ENCODE results near the gene NPPA. TPM values are rescaled to one million over a fixed set of nuclear protein-coding genes. Genes with fewer than 3 reads are reported as not detected.

NPPA gene
- total RNA-seq, 1 donor from 2014 or later: not detected

GRCh38 chr1:11857164-11857851 lies 9.7 kb upstream of the NPPA start:
- no peak for DNase-seq (ENCODE audit: extremely low spot score, unreplicated experiment)
- Mint-ChIP-seq H3K4me1 (ENCODE audit: unreplicated experiment) (no peaks in the 10 kb centered on the region), H3K27me3 (peaks cover 77% of the 10 kb centered on the region), H3K9me3 (no peaks in the 10 kb centered on the region), H3K4me3 (no peak overlapping the region), H3K27ac (no peak overlapping the region), H3K36me3 (no peaks in the 10 kb centered on the region)
- TF ChIP-seq, protein P1, sequence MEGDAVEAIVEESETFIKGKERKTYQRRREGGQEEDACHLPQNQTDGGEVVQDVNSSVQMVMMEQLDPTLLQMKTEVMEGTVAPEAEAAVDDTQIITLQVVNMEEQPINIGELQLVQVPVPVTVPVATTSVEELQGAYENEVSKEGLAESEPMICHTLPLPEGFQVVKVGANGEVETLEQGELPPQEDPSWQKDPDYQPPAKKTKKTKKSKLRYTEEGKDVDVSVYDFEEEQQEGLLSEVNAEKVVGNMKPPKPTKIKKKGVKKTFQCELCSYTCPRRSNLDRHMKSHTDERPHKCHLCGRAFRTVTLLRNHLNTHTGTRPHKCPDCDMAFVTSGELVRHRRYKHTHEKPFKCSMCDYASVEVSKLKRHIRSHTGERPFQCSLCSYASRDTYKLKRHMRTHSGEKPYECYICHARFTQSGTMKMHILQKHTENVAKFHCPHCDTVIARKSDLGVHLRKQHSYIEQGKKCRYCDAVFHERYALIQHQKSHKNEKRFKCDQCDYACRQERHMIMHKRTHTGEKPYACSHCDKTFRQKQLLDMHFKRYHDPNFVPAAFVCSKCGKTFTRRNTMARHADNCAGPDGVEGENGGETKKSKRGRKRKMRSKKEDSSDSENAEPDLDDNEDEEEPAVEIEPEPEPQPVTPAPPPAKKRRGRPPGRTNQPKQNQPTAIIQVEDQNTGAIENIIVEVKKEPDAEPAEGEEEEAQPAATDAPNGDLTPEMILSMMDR (conservative IDR thresholded peaks at IDR 0.05): no peak

DNA sequence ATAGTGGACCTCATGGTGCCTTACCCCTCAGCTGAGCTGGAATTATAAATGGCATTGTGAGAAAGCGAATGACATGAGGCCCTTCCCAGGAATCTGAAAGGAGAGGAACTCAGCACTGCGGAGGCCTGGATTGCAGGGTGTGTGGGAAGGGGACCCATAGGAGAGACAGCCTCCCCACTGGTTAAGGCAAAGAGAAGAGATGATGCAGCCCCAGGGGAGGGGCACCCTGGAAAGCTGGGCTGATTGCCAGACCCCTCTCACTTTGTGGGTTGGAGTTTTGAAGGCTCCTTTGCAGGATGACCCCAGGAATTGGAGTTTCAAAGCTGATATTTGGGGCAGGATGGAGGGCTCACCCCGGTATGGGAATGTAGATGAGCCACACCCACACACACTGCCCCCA lies 9.1 kb upstream of the NPPA start:
- Mint-ChIP-seq H3K4me1 (ENCODE audit: unreplicated experiment) (no peaks in the 10 kb centered on the region), H3K36me3 (no peaks in the 10 kb centered on the region), H3K9me3 (no peaks in the 10 kb centered on the region), H3K27me3 (peaks cover 72% of the 10 kb centered on the region), H3K27ac (no peak overlapping the region), H3K4me3 (no peak overlapping the region)
- TF ChIP-seq, protein P1 (conservative IDR thresholded peaks at IDR 0.05): no peak
- DNase-seq (ENCODE audit: extremely low spot score, unreplicated experiment): no peak

DNA sequence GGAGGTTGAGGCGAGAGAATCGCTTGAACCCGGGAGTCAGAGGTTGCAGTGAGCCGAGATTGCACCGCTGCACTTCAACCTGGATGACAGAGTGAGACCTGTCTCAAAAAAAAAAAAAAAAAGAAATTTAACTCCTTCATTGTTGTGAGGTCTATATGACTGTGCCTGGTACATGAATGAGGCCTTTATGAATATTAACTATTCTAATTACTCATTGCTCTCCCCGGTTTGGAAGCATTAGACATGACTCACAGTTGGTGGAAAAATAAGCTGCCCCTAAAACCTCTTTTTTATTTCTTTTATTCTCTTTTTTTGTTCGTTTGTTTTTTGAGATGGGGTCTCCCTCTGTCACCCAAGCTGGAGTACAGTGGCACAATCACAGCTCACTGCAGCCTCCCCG lies 7.8 kb upstream of the NPPA start:
- Mint-ChIP-seq H3K36me3 (no peaks in the 10 kb centered on the region), H3K4me3 (no peak overlapping the region), H3K9me3 (no peaks in the 10 kb centered on the region), H3K27ac (no peak overlapping the region), H3K27me3 (peaks cover 63% of the 10 kb centered on the region), H3K4me1 (ENCODE audit: unreplicated experiment) (no peaks in the 10 kb centered on the region)
- TF ChIP-seq, protein P1 (conservative IDR thresholded peaks at IDR 0.05): no peak
- no peak for DNase-seq (ENCODE audit: extremely low spot score, unreplicated experiment)

DNA sequence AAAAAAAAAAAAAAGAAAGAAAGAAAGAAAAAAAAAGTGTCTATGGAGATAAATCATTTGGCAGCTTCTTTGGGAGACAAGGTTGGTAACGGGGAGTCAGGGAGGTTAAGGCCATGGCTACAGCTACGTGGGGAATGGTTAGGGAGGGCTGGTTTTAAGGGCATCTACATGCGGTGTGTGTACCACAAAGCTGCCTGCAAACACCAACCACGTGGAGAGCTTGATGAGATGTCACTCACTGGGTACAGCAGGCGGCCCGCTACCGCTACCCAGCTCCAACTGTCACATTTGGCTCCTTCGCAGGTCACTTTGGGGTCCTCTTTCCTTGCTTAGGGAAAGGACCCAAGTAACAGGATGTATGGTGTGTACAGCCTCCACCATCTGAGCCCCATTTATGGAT lies 6.9 kb upstream of the NPPA start:
- DNase-seq (ENCODE audit: extremely low spot score, unreplicated experiment): no peak
- Mint-ChIP-seq H3K4me1 (ENCODE audit: unreplicated experiment) (no peaks in the 10 kb centered on the region), H3K4me3 (no peak overlapping the region), H3K27me3 (peaks cover 54% of the 10 kb centered on the region), H3K36me3 (peaks cover 3% of the 10 kb centered on the region), H3K9me3 (no peaks in the 10 kb centered on the region), H3K27ac (no peak overlapping the region)
- TF ChIP-seq, protein P1 (conservative IDR thresholded peaks at IDR 0.05): no peak

- Mint-ChIP-seq H3K4me3 (no peak overlapping the region), H3K36me3 (peaks cover 3% of the 10 kb centered on the region), H3K27ac (no peak overlapping the region), H3K9me3 (no peaks in the 10 kb centered on the region), H3K4me1 (ENCODE audit: unreplicated experiment) (no peaks in the 10 kb centered on the region), H3K27me3 (peaks cover 21% of the 10 kb centered on the region)
- TF ChIP-seq, protein P1 (conservative IDR thresholded peaks at IDR 0.05): no peak
- no peak for DNase-seq (ENCODE audit: extremely low spot score, unreplicated experiment)
Measured at GRCh38 chr1:11851180-11851579, 3.6 kb upstream of the NPPA start.
